Stimulated activated CD4-positive, alpha-beta T cell treated with anti-CD3 and anti-CD28 coated beads, Interleukin-2, amount 100 ng/mL, for 4 hours (primary cell): ENCODE results near the gene PNCK.

Experiments used
- DNase-seq: peaks from one replicate; pipeline ENCODE4 v3.0.0-alpha.2; 2020; ENCODE audit warnings: low read depth

The PNCK gene

DNA sequence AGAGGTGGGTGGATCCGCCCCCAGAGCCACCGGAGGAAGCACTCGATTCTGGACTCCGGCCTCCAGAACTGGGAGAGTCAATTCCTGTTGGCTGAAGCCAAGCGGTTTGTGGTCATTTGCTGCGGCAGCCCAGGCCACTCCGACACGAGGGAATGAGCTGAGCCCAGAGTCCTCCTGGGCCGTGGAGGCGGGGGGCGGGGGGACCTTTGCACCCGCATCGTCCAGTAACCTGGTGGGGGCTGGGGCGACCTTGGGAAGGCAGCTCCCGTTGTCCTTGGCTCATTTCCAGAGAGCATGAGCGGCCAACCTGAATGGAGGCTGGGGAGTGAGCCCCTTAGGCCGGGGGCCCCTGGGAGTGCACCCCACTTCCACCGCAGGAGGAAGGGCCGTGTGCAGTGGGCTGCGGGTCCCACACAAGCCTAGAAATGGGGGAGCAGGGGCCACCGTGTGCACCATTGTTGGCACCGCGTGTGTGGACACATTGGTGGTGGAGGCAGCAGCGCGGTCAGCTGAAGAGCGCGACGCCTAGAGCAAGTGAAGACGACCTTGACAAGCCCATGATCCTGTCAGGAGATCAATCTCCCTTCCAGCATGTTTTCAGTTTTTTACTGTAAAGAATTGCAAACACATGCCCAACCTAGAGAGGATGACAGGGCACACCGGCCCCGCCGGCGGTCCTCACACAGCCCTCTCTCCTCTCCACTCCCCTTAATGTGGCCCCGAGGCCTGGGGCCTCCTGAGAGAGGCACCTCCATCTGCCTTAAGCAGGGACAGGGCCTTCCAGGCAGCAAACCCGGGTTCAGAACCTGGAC is 46.5 kb downstream of the PNCK start:
- no peak for DNase-seq

DNA sequence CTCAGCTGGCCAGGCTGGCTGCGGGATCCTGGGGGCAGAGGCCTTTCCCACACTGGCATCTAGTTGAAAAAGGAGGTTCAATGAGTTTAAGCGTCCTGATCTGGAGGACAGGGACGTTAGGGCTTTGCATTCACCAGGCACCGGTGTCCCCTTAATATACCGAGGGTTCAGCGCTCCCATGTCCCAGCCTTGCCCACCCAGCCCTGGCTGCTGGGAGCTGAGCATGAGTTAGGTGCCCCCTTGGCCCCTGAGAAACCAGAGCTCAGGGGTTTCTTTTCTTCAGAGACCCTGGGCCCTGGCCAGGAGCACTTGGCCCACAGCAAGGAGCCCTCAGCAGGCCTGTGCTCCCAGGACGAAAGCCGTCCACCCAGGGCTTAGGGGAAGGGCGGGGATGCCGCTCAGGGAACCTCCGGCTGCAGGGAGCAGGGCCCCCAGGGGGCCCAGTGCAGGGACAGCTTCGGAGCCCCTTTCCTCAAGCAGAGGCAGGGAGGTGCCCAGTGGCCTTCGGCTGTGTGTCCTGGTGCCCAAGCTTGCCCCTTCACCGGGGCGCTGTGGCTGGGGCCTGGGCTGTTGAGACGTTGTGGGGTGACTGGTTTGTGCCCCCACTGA is 47.5 kb downstream of the PNCK start:
- DNase-seq = no peak

GRCh38 chrX:153625271-153626024 is 48.2 kb downstream of the PNCK start:
- no peak for DNase-seq

- no peak for DNase-seq
These were observed 49.2 kb downstream of the PNCK start for GRCh38 chrX:153624196-153625091.

- no peak for DNase-seq
These were observed 50.1 kb downstream of the PNCK start for GRCh38 chrX:153623310-153624029.

DNA sequence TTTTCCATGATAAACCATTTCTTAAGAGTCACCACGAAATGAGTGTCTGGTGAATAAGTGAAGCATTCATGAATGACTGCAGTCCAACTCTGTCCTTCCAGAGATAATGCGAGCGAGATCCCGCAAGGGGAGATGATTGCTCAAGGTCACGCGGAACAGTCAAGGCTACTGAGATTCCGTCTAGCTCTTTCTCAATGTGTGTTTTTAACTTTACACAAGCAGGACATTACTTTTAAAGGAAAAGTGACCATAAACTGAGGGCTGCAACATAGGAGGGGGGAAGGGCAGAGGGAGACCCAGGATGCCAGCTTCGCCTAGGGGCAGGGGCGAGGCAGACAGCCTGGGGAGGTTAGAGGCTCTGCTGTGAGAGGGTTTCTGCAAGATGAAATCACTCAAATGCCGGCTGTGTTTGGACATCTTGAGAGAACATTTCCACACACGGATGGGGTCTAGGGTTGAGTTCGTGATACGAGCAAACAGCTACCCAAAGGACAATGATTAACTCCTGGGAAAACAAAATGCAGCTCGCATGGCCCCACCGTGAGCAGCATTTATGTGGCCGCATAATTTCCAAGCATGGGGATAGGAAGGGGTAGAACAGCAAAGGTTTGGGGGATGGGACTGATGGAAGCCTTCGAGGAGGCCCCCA is 50.8 kb downstream of the PNCK start:
- DNase-seq = no peak

GRCh38 chrX:153621949-153622598 is 51.5 kb downstream of the PNCK start:
- DNase-seq = no peak

GRCh38 chrX:153620576-153620975 is 53.0 kb downstream of the PNCK start:
- no peak for DNase-seq
